Mesendoderm (in vitro differentiated cells): Measurements from ENCODE around the gene S100A10.

ENCODE experiments used
- DNase-seq: peaks from one replicate; pipeline ENCODE4 v3.0.0; 2013
- H2AK5ac ChIP-seq: 2 replicates; pipeline ENCODE4 v1.6.1; 2013; ENCODE audit warnings: low read length, inconsistent platforms
- H2BK120ac ChIP-seq: 2 replicates; pipeline ENCODE4 v1.6.1; 2013; ENCODE audit warnings: low read depth, mild to moderate bottlenecking, low read length, moderate library complexity, mixed read lengths
- H2BK15ac ChIP-seq: replicated peaks from 2 replicates; pipeline ENCODE4 v1.6.1; 2013; ENCODE audit warnings: low read depth, mild to moderate bottlenecking, moderate library complexity
- H2BK5ac ChIP-seq: 2 replicates; pipeline ENCODE4 v1.6.1; 2013; ENCODE audit warnings: low read length, inconsistent platforms
- H3K18ac ChIP-seq: 2 replicates; pipeline ENCODE4 v1.6.1; 2013; ENCODE audit warnings: mild to moderate bottlenecking, low read length, mixed read lengths
- H3K23ac ChIP-seq: one replicate; pipeline ENCODE4 v1.6.1; 2013; ENCODE audit warnings: low read length
- H3K27ac ChIP-seq: 2 replicates; pipeline ENCODE4 v1.5.1; 2013; ENCODE audit warnings: low read depth, mild to moderate bottlenecking, inconsistent platforms, low read length, moderate library complexity
- H3K27me3 ChIP-seq: 2 replicates; pipeline ENCODE4 v1.6.1; 2013; ENCODE audit warnings: low read length, control low read depth, mild to moderate bottlenecking, inconsistent platforms; ENCODE audit not compliant: insufficient read depth, poor library complexity
- H3K36me3 ChIP-seq: 2 replicates; pipeline ENCODE4 v1.6.1; 2013; ENCODE audit warnings: low read length, inconsistent platforms; ENCODE audit not compliant: control insufficient read depth, insufficient read depth
- H3K4ac ChIP-seq: one replicate; pipeline ENCODE4 v1.6.1; 2013; ENCODE audit warnings: low read depth, mild to moderate bottlenecking, low read length, moderate library complexity
- H3K4me1 ChIP-seq: 2 replicates; pipeline ENCODE4 v1.6.1; 2013; ENCODE audit warnings: low read depth, low read length, inconsistent platforms; ENCODE audit not compliant: control insufficient read depth
- H3K4me2 ChIP-seq: 2 replicates; pipeline ENCODE4 v1.6.1; 2013; ENCODE audit warnings: low read length
- H3K4me3 ChIP-seq: 2 replicates; pipeline ENCODE4 v1.5.1; 2013; ENCODE audit warnings: mild to moderate bottlenecking, low read length
- H3K56ac ChIP-seq: one replicate; pipeline ENCODE4 v1.6.1; 2013; ENCODE audit warnings: low read length
- H3K79me1 ChIP-seq: 2 replicates; pipeline ENCODE4 v1.6.1; 2013; ENCODE audit warnings: low read length, inconsistent platforms
- H3K79me2 ChIP-seq: 2 replicates; pipeline ENCODE4 v1.6.1; 2013; ENCODE audit warnings: mild to moderate bottlenecking, low read length; ENCODE audit not compliant: control insufficient read depth, insufficient read depth
- H3K9ac ChIP-seq: 2 replicates; pipeline ENCODE4 v1.6.1; 2013; ENCODE audit warnings: low read length, inconsistent platforms
- H4K5ac ChIP-seq: one replicate; pipeline ENCODE4 v1.6.1; 2013; ENCODE audit warnings: low read length
- H4K8ac ChIP-seq: one replicate; pipeline ENCODE4 v1.6.1; 2013; ENCODE audit warnings: low read depth, mild to moderate bottlenecking, control low read depth, low read length, moderate library complexity
- WGBS: extraction: QIAGEN DNeasy Blood & Tissue Kit; methylation state at CpG from one replicate; pipeline ENCODE4 v1.1.7; 2013; ENCODE audit warnings: low lambda C conversion rate, missing lambda C conversion rate; ENCODE audit not compliant: insufficient coverage; ENCODE audit errors: extremely low coverage; 5-methylcytosine and 5-hydroxymethylcytosine counted together

Gene S100A10

GRCh38 chr1:151989211-151989862 lies 4.3 kb downstream of the S100A10 start:
- no peak overlapping the region for H3K4ac ChIP-seq
- no peak overlapping the region for H3K4me2 ChIP-seq
- no peak overlapping the region for H2BK5ac ChIP-seq
- H4K8ac ChIP-seq: no peak overlapping the region
- peaks cover 31% of the 10 kb centered on the region for H3K79me2 ChIP-seq
- peak overlapping the region; percentile 15 for H3K18ac ChIP-seq
- H4K5ac ChIP-seq: no peak overlapping the region
- peak overlapping the region; percentile 23 for H3K27ac ChIP-seq
- peaks cover 11% of the 10 kb centered on the region for H3K4me1 ChIP-seq
- H2AK5ac ChIP-seq: no peak overlapping the region
- H3K56ac ChIP-seq: peak overlapping the region; percentile 69
- H3K36me3 ChIP-seq: peaks cover 5% of the 10 kb centered on the region
- H3K27me3 ChIP-seq: no peaks in the 10 kb centered on the region
- peaks cover 2% of the 10 kb centered on the region for H3K79me1 ChIP-seq
- no peak overlapping the region for H3K23ac ChIP-seq
- peak overlapping the region; percentile 26 for H3K9ac ChIP-seq
- H2BK120ac ChIP-seq: no peak overlapping the region
- WGBS: no CpG with 5 or more reads among the region's 6 CpGs
- no peak overlapping the region for H2BK15ac ChIP-seq
- H3K4me3 ChIP-seq: no peak overlapping the region
- no peak for DNase-seq

- Histone ChIP-seq H3K4me3 (no peak overlapping the region), H3K18ac (no peak overlapping the region), H3K9ac (no peak overlapping the region), H2BK120ac (no peak overlapping the region), H2AK5ac (no peak overlapping the region), H3K79me1 (peaks cover 2% of the 10 kb centered on the region), H3K4ac (no peak overlapping the region), H3K27me3 (no peaks in the 10 kb centered on the region), H3K27ac (peak overlapping the region; percentile 23), H2BK5ac (no peak overlapping the region), H3K56ac (no peak overlapping the region), H3K79me2 (peaks cover 31% of the 10 kb centered on the region), H2BK15ac (no peak overlapping the region), H3K4me2 (no peak overlapping the region), H3K4me1 (peaks cover 11% of the 10 kb centered on the region), H3K36me3 (peaks cover 5% of the 10 kb centered on the region), H4K5ac (no peak overlapping the region), H4K8ac (no peak overlapping the region), H3K23ac (no peak overlapping the region)
- no CpG with 5 or more reads among the region's 2 CpGs for WGBS
- peak; percentile 95 for DNase-seq
Observed at GRCh38 chr1:151988405-151988923, 5.2 kb downstream of the S100A10 start.

GRCh38 chr1:151986501-151987190 lies 7.0 kb downstream of the S100A10 start:
- H3K79me1 ChIP-seq: no peaks in the 10 kb centered on the region
- peaks cover 5% of the 10 kb centered on the region for H3K36me3 ChIP-seq
- H3K4me2 ChIP-seq: no peak overlapping the region
- H2AK5ac ChIP-seq: no peak overlapping the region
- H4K8ac ChIP-seq: no peak overlapping the region
- H3K18ac ChIP-seq: no peak overlapping the region
- no peak overlapping the region for H3K56ac ChIP-seq
- H3K4me3 ChIP-seq: no peak overlapping the region
- no peak overlapping the region for H2BK5ac ChIP-seq
- H3K9ac ChIP-seq: no peak overlapping the region
- DNase-seq: peak; percentile 61
- no peak overlapping the region for H2BK15ac ChIP-seq
- H3K4me1 ChIP-seq: peaks cover 11% of the 10 kb centered on the region
- H3K27ac ChIP-seq: no peak overlapping the region
- H4K5ac ChIP-seq: no peak overlapping the region
- WGBS: no CpG with 5 or more reads among the region's 8 CpGs
- H2BK120ac ChIP-seq: no peak overlapping the region
- peaks cover 22% of the 10 kb centered on the region for H3K79me2 ChIP-seq
- H3K23ac ChIP-seq: no peak overlapping the region
- H3K27me3 ChIP-seq: no peaks in the 10 kb centered on the region
- no peak overlapping the region for H3K4ac ChIP-seq

- Histone ChIP-seq H3K4ac (no peak overlapping the region), H3K4me3 (no peak overlapping the region), H2AK5ac (no peak overlapping the region), H3K36me3 (peaks cover 5% of the 10 kb centered on the region), H2BK15ac (no peak overlapping the region), H3K79me1 (no peaks in the 10 kb centered on the region), H3K4me1 (peaks cover 11% of the 10 kb centered on the region), H3K27me3 (no peaks in the 10 kb centered on the region), H3K18ac (no peak overlapping the region), H3K4me2 (no peak overlapping the region), H3K27ac (no peak overlapping the region), H3K9ac (no peak overlapping the region), H4K8ac (no peak overlapping the region), H2BK120ac (no peak overlapping the region), H3K79me2 (peaks cover 15% of the 10 kb centered on the region), H2BK5ac (no peak overlapping the region), H3K23ac (no peak overlapping the region), H4K5ac (no peak overlapping the region), H3K56ac (no peak overlapping the region)
- no CpG with 5 or more reads among the region's 1 CpG for WGBS
- DNase-seq: no peak
Observed at GRCh38 chr1:151985768-151986167, 7.9 kb downstream of the S100A10 start.

GRCh38 chr1:151985270-151985669 lies 8.4 kb downstream of the S100A10 start:
- Histone ChIP-seq H3K4me1 (peaks cover 13% of the 10 kb centered on the region), H2BK5ac (no peak overlapping the region), H3K79me1 (no peaks in the 10 kb centered on the region), H3K4me2 (no peak overlapping the region), H3K23ac (no peak overlapping the region), H3K79me2 (peaks cover 10% of the 10 kb centered on the region), H3K18ac (no peak overlapping the region), H2AK5ac (no peak overlapping the region), H2BK120ac (no peak overlapping the region), H3K36me3 (peaks cover 5% of the 10 kb centered on the region), H2BK15ac (no peak overlapping the region), H3K9ac (no peak overlapping the region), H4K8ac (no peak overlapping the region), H3K27ac (no peak overlapping the region), H4K5ac (no peak overlapping the region), H3K27me3 (no peaks in the 10 kb centered on the region), H3K4ac (no peak overlapping the region), H3K4me3 (no peak overlapping the region), H3K56ac (no peak overlapping the region)
- DNase-seq: no peak
- WGBS: no CpG with 5 or more reads among the region's 2 CpGs
